AG09319 (cell line): ENCODE measurements around the gene DMC1.

ENCODE experiments used
- DNase-seq: peaks from one replicate; pipeline ENCODE4 v3.0.0-alpha.2; 2010; ENCODE audit warnings: low read depth; ENCODE audit errors: extremely low read depth
- TF ChIP-seq, protein P1 (sequence below): IDR thresholded peaks from 2 replicates; pipeline ENCODE4 v1.5.1; 2011; ENCODE audit warnings: low read depth, mild to moderate bottlenecking, inconsistent platforms, low read length, moderate library complexity

Gene DMC1

DNA sequence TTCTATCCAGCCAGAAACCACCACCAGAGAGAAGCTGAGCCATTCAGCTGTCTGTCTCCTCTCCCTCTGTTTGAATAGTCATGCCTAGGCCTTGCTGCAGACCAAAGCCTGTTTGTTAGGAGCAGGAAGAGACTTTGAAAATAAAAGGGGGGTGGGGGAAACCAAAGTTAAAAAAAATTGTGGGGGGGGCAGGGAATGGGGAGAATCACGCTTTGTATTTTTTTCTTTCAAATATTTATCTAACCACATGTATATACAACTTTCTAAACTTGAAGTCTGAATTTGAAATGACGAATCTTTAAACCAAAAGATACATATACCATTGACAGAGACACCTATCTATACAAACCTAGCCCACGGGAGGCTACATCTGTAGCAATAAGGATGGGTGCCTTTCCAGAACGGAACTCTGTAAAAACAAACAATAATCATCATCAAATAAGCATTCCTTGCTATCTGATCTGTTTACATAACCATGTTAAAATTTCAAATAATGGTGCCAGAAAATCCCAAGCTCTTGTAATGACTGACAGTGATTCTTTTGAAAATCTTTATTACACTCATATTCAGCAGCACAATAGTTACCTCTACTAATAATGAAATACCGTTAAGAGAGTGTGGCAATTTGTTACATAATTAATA, 78.2 kb downstream of the DMC1 start:
- TF ChIP-seq, protein P1, sequence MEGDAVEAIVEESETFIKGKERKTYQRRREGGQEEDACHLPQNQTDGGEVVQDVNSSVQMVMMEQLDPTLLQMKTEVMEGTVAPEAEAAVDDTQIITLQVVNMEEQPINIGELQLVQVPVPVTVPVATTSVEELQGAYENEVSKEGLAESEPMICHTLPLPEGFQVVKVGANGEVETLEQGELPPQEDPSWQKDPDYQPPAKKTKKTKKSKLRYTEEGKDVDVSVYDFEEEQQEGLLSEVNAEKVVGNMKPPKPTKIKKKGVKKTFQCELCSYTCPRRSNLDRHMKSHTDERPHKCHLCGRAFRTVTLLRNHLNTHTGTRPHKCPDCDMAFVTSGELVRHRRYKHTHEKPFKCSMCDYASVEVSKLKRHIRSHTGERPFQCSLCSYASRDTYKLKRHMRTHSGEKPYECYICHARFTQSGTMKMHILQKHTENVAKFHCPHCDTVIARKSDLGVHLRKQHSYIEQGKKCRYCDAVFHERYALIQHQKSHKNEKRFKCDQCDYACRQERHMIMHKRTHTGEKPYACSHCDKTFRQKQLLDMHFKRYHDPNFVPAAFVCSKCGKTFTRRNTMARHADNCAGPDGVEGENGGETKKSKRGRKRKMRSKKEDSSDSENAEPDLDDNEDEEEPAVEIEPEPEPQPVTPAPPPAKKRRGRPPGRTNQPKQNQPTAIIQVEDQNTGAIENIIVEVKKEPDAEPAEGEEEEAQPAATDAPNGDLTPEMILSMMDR, result no peak
- DNase-seq, result no peak

DNA sequence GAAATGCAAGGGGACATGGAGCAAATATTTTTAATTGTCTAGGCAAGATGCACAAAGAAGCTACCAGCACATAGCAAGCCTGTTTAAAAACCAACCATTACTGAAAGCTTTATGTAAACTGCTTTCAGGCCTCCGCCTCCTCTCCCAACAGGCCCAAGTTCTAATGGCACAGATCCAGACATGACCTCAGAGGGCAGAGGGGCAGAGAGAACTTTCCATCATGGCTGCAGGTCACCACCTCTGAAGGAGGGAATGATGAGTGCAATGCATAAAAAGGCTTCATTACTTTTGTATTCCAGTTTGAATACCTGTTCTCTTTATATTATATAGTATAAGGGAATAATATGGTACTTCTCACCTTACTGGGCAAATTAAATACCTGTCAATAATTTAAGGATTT, 79.1 kb downstream of the DMC1 start:
- DNase-seq, result no peak

DNA sequence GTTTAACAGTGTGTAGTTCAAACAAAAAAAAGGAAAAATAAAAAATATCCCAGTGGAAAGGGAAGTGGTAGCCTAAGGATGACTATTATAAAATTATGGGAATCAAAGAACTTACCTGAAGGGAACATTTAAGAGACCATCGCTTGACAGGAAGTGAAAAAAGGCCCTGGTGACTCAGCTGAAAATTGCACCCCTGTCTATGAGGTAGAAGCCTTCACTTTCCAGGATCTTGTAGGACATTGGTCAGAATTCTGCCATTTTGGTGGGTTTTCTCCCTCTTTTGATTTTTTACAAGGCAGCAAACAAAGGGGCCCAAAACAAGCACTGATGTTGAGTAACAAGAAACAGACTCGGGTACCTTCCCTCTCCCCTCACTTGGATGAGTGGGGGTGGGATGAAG, 79.5 kb downstream of the DMC1 start:
- DNase-seq, result no peak

More for the DNA sequence above, 79.1 kb downstream of the DMC1 start:
- TF ChIP-seq, protein P1, result no peak

DNA sequence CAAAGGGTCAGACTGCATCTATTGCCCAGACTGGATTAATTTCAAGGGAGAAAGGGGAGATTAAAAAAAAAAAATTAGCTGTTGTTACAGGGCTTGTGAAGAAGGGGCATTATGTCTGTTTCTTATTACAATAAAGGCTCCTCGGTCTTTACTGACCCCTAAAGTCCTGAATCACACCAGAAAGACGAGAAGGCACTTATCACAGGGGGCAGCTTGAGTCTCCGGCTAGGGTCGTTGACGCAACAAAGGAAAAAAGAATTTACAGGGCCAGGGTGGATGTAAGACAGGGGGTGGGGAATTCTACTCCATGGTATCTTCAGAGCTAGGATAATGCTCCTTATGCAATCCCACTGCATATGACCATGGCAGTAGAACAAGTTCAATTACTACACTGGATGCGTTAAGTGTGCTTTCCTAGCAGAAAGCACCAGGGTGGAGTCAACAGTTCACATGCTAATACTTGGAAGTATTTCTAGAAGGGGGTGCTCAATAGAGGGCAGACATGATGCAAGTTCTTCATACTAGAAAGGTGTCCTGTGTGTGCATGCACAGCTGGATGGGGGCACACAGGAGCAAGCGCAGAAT, 80.3 kb downstream of the DMC1 start:
- no peak for DNase-seq
- TF ChIP-seq, protein P1, result no peak

More for the DNA sequence above, 79.5 kb downstream of the DMC1 start:
- TF ChIP-seq, protein P1, result no peak

DNA sequence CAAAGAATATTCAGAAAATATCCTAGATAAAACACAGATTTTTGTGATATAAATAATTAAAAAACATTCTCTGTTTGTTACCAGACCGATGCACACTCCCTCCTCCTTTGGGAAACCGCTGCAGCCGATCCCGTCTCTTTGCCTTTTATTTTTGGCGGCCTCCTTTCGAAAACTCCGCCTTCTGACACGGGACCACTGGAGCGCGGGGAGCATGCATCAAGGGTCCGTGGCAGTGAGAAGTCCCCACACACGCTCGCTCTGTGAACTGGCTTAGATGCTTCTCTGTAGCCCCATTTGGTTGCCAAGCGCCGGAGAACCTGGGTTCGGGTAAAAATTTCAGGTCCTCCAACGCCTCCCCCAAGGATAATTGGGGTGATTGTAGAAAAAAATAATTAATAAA, 80.8 kb downstream of the DMC1 start:
- TF ChIP-seq, protein P1, result no peak
- no peak for DNase-seq

DNA sequence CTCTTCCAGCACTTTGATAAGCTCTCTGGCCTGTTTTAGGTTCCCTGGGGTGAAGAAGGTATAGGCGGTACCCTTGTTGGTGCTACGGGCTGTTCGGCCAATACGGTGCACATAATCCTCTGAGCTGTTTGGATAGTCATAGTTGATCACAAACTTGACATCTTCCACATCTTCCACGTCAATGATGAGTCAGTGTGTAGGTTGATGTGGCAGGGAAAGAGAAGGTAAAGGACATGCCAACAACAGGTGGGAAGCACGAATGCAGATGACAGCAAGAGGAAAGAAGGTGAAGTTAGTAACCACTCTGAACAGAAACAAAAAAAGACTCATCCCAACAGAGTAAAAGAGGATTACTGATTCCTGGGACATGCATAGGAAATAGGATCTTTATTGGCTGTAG, 82.0 kb downstream of the DMC1 start:
- no peak for DNase-seq
- TF ChIP-seq, protein P1, result no peak

DNA sequence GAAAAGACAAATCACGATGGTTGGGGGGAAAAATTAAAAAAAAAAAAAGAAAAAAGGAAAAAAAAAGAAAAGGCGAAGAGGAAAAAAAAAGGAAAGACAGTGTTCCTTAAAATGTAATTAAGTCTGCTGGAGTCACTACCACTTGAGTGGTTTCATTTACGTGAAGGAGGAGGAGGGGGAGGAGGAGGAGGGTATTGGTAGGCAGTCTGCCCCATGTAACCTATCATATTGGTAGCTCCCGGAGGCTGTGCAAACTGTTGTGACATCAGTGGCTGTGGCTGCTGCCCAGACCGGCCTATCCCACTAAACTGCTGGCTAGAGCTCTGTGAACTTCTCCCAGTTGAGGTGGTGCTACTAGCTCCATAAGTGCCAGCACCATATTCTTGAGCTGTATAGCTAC, 84.2 kb downstream of the DMC1 start:
- TF ChIP-seq, protein P1, result no peak
- DNase-seq, result no peak
